HepG2 (cell line): ENCODE results near the gene ZNF180.

Source experiments
- GABPB1 ChIP-seq: IDR thresholded peaks from 2 replicates; pipeline ENCODE4 v1.6.1; 2016; ENCODE audit warnings: mild to moderate bottlenecking, missing genetic modification reagents, moderate library complexity, missing compliant biosample characterization
- JUND ChIP-seq: sonication (generic); formaldehyde crosslinking; IDR thresholded peaks from 2 replicates; pipeline ENCODE4 v1.8.0; 2022; ENCODE audit warnings: mild to moderate bottlenecking, missing genetic modification reagents
- KDM1A ChIP-seq: IDR thresholded peaks from 2 replicates; pipeline ENCODE4 v1.6.1; 2016; ENCODE audit warnings: missing compliant biosample characterization
- POLR2G ChIP-seq: fragments of 200-400 bp; formaldehyde crosslinking; IDR thresholded peaks from 2 replicates; pipeline ENCODE4 v1.6.1; 2018; ENCODE audit warnings: mild to moderate bottlenecking, low read depth, low read length, moderate library complexity
- ZNF263 ChIP-seq: sonication (generic); formaldehyde crosslinking; IDR thresholded peaks from 2 replicates; pipeline ENCODE4 v1.4.0; 2020; ENCODE audit warnings: missing genetic modification reagents
- ZNF776 ChIP-seq: sonication (generic); formaldehyde crosslinking; IDR thresholded peaks from 2 replicates; pipeline ENCODE4 v1.4.0; 2020; ENCODE audit warnings: mild to moderate bottlenecking, missing genetic modification reagents
- TF ChIP-seq, protein P1 (sequence below): sonication (generic); formaldehyde crosslinking; IDR thresholded peaks from 2 replicates; pipeline ENCODE4 v1.5.0; 2020; ENCODE audit warnings: mild to moderate bottlenecking, missing genetic modification reagents, moderate library complexity
- TF ChIP-seq, protein P2 (sequence below): sonication (generic); formaldehyde crosslinking; conservative IDR thresholded peaks from 2 replicates; pipeline ENCODE4 v1.8.0; 2022; ENCODE audit warnings: low read depth, missing genetic modification reagents
- TF ChIP-seq, protein P3 (sequence below): IDR thresholded peaks from 2 replicates; pipeline ENCODE4 v1.6.1; 2016; ENCODE audit warnings: missing biosample characterization, missing genetic modification reagents, low read depth

DNA sequence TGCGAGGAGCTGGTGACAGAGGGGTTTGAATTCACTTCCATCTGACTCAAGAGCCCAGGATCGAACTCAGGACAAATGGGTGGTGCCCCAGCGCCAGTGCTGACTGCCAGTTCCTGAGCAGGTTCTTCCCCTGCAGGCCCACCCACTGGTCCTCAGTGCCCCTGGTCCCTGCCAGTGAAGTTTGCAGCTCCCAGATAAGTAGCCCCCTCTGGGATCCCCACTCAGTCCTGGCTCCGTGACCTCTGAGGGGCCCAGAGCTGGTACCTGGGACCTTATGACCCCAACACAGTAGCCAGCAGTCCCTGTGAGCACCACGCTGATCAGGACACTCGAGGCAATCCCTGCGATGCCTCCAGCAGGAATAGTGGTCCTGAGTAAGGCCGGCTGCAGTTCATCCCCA lies 40.4 kb upstream of the ZNF180 start:
- TF ChIP-seq ZNF263 (CRISPR knock-in tag) (no peak), KDM1A (CRISPR knock-in tag) (no peak), POLR2G (no peak), GABPB1 (no peak), JUND (CRISPR knock-in tag) (no peak), ZNF776 (CRISPR knock-in tag) (no peak)
- TF ChIP-seq, protein P1, sequence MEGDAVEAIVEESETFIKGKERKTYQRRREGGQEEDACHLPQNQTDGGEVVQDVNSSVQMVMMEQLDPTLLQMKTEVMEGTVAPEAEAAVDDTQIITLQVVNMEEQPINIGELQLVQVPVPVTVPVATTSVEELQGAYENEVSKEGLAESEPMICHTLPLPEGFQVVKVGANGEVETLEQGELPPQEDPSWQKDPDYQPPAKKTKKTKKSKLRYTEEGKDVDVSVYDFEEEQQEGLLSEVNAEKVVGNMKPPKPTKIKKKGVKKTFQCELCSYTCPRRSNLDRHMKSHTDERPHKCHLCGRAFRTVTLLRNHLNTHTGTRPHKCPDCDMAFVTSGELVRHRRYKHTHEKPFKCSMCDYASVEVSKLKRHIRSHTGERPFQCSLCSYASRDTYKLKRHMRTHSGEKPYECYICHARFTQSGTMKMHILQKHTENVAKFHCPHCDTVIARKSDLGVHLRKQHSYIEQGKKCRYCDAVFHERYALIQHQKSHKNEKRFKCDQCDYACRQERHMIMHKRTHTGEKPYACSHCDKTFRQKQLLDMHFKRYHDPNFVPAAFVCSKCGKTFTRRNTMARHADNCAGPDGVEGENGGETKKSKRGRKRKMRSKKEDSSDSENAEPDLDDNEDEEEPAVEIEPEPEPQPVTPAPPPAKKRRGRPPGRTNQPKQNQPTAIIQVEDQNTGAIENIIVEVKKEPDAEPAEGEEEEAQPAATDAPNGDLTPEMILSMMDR (CRISPR knock-in tag): no peak
- TF ChIP-seq, protein P2, sequence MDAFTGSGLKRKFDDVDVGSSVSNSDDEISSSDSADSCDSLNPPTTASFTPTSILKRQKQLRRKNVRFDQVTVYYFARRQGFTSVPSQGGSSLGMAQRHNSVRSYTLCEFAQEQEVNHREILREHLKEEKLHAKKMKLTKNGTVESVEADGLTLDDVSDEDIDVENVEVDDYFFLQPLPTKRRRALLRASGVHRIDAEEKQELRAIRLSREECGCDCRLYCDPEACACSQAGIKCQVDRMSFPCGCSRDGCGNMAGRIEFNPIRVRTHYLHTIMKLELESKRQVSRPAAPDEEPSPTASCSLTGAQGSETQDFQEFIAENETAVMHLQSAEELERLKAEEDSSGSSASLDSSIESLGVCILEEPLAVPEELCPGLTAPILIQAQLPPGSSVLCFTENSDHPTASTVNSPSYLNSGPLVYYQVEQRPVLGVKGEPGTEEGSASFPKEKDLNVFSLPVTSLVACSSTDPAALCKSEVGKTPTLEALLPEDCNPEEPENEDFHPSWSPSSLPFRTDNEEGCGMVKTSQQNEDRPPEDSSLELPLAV (CRISPR knock-in tag): no peak
- TF ChIP-seq, protein P3, sequence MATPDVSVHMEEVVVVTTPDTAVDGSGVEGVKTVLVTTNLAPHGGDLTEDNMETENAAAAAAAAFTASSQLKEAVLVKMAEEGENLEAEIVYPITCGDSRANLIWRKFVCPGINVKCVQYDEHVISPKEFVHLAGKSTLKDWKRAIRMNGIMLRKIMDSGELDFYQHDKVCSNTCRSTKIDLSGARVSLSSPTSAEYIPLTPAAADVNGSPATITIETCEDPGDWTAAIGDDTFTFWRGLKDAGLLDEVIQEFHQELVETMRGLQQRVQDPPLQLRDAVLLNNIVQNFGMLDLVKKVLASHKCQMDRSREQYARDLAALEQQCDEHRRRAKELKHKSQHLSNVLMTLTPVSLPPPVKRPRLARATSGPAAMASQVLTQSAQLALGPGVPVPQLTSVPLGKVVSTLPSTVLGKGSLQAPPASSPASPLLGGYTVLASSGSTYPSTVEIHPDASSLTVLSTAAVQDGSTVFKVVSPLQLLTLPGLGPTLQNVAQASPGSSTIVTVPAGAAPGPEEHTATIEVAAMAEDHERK: no peak
